Testis (tissue), 3 donors: ENCODE results near the gene FDPS. TPM values are rescaled to one million over a fixed set of nuclear protein-coding genes. Genes with fewer than 3 reads are reported as not detected.
A peak's percentile ranks its signal among the peaks of the same experiment; 100 is the strongest.

Source experiments
- DNase-seq: peaks from one replicate; pipeline ENCODE4 v3.0.0-alpha.2; 2019
- H3K27ac ChIP-seq, 2 donors: fragments of 200-600 bp; sonication (generic); one replicate each; pipeline ENCODE4 v1.5.1; 2019
- H3K27me3 ChIP-seq: fragments of 200-600 bp; sonication (generic); one replicate; pipeline ENCODE4 v1.5.1; 2019
- H3K36me3 ChIP-seq: fragments of 200-600 bp; sonication (generic); one replicate; pipeline ENCODE4 v1.5.1; 2017; ENCODE audit warnings: low read depth; ENCODE audit errors: missing control alignments
- H3K4me1 ChIP-seq: fragments of 200-600 bp; sonication (generic); one replicate; pipeline ENCODE4 v1.5.1; 2019
- H3K4me3 ChIP-seq, 2 donors: fragments of 200-600 bp; sonication (generic); one replicate each; pipeline ENCODE4 v1.5.1; 2017 to 2019
- H3K9me3 ChIP-seq: fragments of 200-600 bp; sonication (generic); one replicate; pipeline ENCODE4 v1.5.1; 2017
- POLR2A ChIP-seq: fragments of 450-650 bp; IDR thresholded peaks from one replicate; pipeline ENCODE4 v1.6.1; 2017; ENCODE audit warnings: antibody characterized with exemption, mild to moderate bottlenecking, moderate library complexity
- WGBS, 2 donors: methylation state at CpG; one replicate each; pipeline ENCODE4 v1.1.5; 2018; 5-methylcytosine and 5-hydroxymethylcytosine counted together
- intact Hi-C: fragments of 100-400 bp; cut with DNase I; formaldehyde crosslinking; loops from one replicate; pipeline ENCODE4 v1.15.1; 2023; ENCODE audit warnings: low total_unique reads
- polyA plus RNA-seq: library from polyadenylated mRNA; stranded (reverse); fragments of 350-450 nt; fragmentation: Illumina TruSeq; extraction: RNeasy Lipid Tissue Mini Kit (QIAGEN cat#74804); gene quantifications from one replicate; pipeline ENCODE4 v1.2.3, GENCODE V29; 2014; ENCODE audit warnings: low read depth, low replicate concordance; ENCODE audit not compliant: insufficient read depth
- total RNA-seq, 2 donors: library from RNA; depleted of rRNA; stranded (reverse); fragments of >200 nt; gene quantifications; one replicate each; pipeline ENCODE4 v1.2.3, GENCODE V29; 2016
- TF ChIP-seq, protein P1 (sequence below), 3 experiments: fragments of 450-650 bp in 2 of 3; fragments of 200-600 bp in 1 of 3; sonication (generic) in 1 of 3; IDR thresholded peaks; one replicate each; pipeline ENCODE4 v1.5.1; 2016 to 2019; ENCODE audit warnings: antibody characterized with exemption in 3 of 3, mild to moderate bottlenecking in 2 of 3, moderate library complexity in 1 of 3

FDPS gene
- total and polyA plus RNA-seq, 3 donors from 2014 or later: 51.6 to 127 (median 81.6) TPM

DNA sequence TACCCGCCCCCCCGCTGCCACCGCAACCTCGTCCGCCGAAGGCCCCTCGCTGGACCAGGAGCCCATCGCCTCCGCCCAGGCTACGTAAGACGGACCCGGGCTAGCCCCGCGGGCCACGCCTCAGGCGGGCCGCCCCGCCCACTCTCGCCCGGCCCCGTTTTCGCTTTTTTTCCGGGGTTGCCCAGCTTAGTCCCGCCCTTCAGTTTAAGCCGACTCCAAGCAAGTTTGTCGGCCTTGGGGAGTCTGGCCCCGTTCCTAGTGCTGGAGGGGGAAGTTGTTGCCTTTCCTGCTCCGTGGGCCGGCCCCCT, 15.0 kb downstream of the FDPS start:
- no peak for TF ChIP-seq POLR2A
- TF ChIP-seq, protein P1, sequence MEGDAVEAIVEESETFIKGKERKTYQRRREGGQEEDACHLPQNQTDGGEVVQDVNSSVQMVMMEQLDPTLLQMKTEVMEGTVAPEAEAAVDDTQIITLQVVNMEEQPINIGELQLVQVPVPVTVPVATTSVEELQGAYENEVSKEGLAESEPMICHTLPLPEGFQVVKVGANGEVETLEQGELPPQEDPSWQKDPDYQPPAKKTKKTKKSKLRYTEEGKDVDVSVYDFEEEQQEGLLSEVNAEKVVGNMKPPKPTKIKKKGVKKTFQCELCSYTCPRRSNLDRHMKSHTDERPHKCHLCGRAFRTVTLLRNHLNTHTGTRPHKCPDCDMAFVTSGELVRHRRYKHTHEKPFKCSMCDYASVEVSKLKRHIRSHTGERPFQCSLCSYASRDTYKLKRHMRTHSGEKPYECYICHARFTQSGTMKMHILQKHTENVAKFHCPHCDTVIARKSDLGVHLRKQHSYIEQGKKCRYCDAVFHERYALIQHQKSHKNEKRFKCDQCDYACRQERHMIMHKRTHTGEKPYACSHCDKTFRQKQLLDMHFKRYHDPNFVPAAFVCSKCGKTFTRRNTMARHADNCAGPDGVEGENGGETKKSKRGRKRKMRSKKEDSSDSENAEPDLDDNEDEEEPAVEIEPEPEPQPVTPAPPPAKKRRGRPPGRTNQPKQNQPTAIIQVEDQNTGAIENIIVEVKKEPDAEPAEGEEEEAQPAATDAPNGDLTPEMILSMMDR (IDR thresholded peaks at IDR 0.05): no peak
- peak; percentile 86 for DNase-seq
- Histone ChIP-seq H3K4me3 (peak overlapping the region; percentile 57 to 75), H3K4me1 (peaks cover 23% of the 10 kb centered on the region), H3K27ac (peak overlapping the region; percentile 90 to 95), H3K27me3 (no peaks in the 10 kb centered on the region), H3K9me3 (no peaks in the 10 kb centered on the region), H3K36me3 (no peaks in the 10 kb centered on the region)
- intact Hi-C loops: loop anchor here (10.0 kb wide), 2 partner anchors 69 to 271 kb away; partner anchors contain the start of gene ENTREP3
- 1% methylated on average over 29 of the region's 29 CpGs; no CpG with 5 or more reads in 1 of the 2 donors for WGBS, 2 donors

DNA sequence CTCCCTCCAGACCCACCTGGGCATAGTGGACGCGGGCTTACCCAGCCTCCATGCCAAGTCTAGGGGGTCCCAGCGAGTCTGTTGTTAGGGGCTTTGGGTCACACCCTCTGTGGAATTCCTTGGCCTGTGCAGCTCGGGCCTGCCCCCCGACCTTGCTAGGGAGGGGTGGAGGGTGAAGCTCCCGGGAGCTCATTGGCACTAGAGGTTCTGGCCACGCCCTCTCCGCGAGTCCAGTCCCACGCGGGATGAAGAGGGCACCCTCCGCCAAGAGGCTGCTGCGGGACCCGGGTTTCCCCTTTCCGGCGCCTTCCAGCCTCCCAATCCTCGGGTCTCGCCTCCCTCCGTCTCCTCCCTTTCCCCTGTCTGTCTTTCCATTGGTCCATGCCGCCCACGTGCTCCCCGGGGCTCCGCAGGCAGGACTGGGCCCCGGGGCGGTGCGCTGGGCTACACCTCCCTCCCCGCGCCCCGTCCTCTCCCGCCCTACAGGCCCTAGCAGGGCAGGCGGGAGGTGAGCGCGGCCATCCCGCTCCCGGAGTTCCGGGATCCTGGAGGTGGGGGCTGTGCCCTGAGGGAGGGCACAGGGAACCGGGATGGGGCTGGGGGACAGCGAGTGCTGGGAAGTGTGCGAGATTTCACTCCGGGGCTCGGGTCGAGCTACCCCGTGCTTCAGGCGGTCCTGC, 15.5 kb downstream of the FDPS start:
- TF ChIP-seq, protein P1 (IDR thresholded peaks at IDR 0.05): no peak
- no peak for TF ChIP-seq POLR2A
- 0 to 1% methylated on average over 14 to 44 of the region's 44 CpGs for WGBS, 2 donors
- peak; percentile 95 for DNase-seq

DNA sequence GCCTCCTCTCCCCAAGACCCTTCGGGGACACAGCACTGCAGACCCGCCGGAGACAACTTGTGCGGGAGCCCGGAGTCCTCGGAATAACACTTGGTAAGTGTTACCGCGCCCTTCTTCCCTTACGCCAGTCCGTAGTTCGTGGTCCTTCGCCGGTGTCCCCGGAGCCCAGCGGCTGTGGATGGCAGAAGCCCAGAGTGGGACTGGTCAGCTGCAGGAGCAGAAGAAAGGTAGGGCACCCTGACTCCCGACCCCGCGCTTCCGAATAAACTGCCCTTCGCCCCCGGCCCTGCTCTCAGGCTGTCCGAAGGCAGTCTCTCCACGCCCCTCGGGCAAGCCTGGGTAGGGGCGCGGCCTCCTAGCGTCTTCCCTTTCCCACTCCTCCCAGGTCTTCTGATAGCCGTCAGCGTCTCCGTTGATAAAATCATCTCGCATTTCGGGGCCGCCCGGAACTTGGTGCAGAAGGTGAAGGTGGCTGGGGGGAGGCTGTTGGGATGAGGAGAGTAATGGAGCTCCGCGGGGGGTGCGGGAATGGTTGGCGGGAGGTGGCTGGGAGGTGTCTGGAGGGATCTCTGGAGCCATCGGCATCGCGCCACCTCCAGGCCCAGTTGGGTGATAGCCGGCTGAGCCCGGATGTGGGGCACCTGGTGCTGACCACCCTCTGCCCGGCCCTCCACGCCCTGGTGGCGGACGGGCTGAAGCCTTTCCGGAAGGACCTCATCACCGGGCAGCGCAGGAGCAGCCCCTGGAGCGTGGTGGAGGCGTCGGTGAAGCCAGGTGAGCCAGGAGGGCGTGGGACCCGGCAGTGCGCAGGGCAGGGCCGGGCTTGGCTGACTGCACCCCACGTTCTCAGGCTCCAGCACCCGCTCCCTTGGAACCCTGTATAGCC, 16.3 kb downstream of the FDPS start:
- peak overlapping the region in 1 of 2 donors; percentile 90 for H3K27ac ChIP-seq
- no peaks in the 10 kb centered on the region for H3K36me3 ChIP-seq
- intact Hi-C loops: loop anchor here (10.0 kb wide), 2 partner anchors 70 to 270 kb away; partner anchors contain the start of gene ENTREP3
- H3K27me3 ChIP-seq: no peaks in the 10 kb centered on the region
- no peak for TF ChIP-seq POLR2A
- TF ChIP-seq, protein P1 (IDR thresholded peaks at IDR 0.05): peak in 2 of 3 experiments; percentile 20 to 25
- H3K4me1 ChIP-seq: peaks cover 23% of the 10 kb centered on the region
- H3K4me3 ChIP-seq: peak overlapping the region; percentile 57 to 75
- WGBS, 2 donors: 0 to 11% methylated on average over 13 to 59 of the region's 59 CpGs
- H3K9me3 ChIP-seq: no peaks in the 10 kb centered on the region
- peak; percentile 67 for DNase-seq

More for the DNA sequence above, 15.5 kb downstream of the FDPS start:
- no peaks in the 10 kb centered on the region for H3K27me3 ChIP-seq
- intact Hi-C loops: loop anchor here (10.0 kb wide), 2 partner anchors 69 to 271 kb away; partner anchors contain the start of gene ENTREP3
- H3K9me3 ChIP-seq: no peaks in the 10 kb centered on the region
- peak overlapping the region; percentile 57 to 75 for H3K4me3 ChIP-seq
- no peaks in the 10 kb centered on the region for H3K36me3 ChIP-seq
- peaks cover 23% of the 10 kb centered on the region for H3K4me1 ChIP-seq
- H3K27ac ChIP-seq: peak overlapping the region; percentile 90 to 95

DNA sequence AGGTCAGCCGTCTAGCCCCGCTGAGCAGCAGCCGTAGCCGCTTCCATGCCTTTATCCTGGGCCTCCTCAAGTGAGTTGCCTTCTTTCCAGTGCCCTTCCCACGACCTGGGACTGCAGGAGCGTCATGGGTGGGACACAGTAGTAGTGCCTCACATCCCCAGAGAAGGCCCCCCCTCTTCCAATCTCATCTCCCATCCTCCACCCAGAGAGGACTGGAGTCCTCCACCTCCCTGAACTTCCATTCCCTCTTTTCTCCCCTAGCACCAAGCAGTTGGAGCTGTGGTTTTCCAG, 16.9 kb downstream of the FDPS start:
- no peaks in the 10 kb centered on the region for H3K9me3 ChIP-seq
- H3K36me3 ChIP-seq: no peaks in the 10 kb centered on the region
- H3K27ac ChIP-seq: peak overlapping the region in 1 of 2 donors; percentile 19
- no peak for TF ChIP-seq POLR2A
- TF ChIP-seq, protein P1 (IDR thresholded peaks at IDR 0.05): peak in 1 of 3 experiments; percentile 4
- H3K4me3 ChIP-seq: no peak overlapping the region
- H3K4me1 ChIP-seq: peaks cover 23% of the 10 kb centered on the region
- 17 to 49% methylated on average over 2 to 6 of the region's 6 CpGs for WGBS, 2 donors
- no peak for DNase-seq
- no peaks in the 10 kb centered on the region for H3K27me3 ChIP-seq
- intact Hi-C loops: loop anchor here (10.0 kb wide), 2 partner anchors 71 to 269 kb away; partner anchors contain the start of gene ENTREP3
